ENCODE data around the gene DLG4.

The DLG4 gene

GRCh38 chr17:7242717-7243452, 23.2 kb upstream of the DLG4 start:
- TF ChIP-seq, protein P1, sequence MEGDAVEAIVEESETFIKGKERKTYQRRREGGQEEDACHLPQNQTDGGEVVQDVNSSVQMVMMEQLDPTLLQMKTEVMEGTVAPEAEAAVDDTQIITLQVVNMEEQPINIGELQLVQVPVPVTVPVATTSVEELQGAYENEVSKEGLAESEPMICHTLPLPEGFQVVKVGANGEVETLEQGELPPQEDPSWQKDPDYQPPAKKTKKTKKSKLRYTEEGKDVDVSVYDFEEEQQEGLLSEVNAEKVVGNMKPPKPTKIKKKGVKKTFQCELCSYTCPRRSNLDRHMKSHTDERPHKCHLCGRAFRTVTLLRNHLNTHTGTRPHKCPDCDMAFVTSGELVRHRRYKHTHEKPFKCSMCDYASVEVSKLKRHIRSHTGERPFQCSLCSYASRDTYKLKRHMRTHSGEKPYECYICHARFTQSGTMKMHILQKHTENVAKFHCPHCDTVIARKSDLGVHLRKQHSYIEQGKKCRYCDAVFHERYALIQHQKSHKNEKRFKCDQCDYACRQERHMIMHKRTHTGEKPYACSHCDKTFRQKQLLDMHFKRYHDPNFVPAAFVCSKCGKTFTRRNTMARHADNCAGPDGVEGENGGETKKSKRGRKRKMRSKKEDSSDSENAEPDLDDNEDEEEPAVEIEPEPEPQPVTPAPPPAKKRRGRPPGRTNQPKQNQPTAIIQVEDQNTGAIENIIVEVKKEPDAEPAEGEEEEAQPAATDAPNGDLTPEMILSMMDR (IDR thresholded peaks at IDR 0.05; ENCODE audit: low read depth, low read length, poor library complexity, severe bottlenecking): no peak
- TF ChIP-seq EZH2phosphoT487 (IDR thresholded peaks at IDR 0.05; ENCODE audit: borderline replicate concordance, low read length): no peak
- Histone ChIP-seq H3K4me2 (ENCODE audit: low read length) (peak overlapping the region; percentile 97), H3K9me3 (ENCODE audit: control insufficient read depth, insufficient read depth, low read length) (no peaks in the 10 kb centered on the region), H3K27ac (ENCODE audit: low read depth, low read length) (peak overlapping the region; percentile 78), H4K20me1 (ENCODE audit: control insufficient read depth, insufficient read depth, low read depth, low read length) (no peaks in the 10 kb centered on the region), H3K36me3 (ENCODE audit: control insufficient read depth, low read length) (peaks cover 58% of the 10 kb centered on the region), H3F3A (ENCODE audit: control insufficient read depth, insufficient read depth) (peaks cover 42% of the 10 kb centered on the region), H3K9me2 (replicated peaks; ENCODE audit: control insufficient read depth, low read length) (no peaks in the 10 kb centered on the region), H3K27me3 (ENCODE audit: control insufficient read depth, low read length) (no peaks in the 10 kb centered on the region), H3K79me2 (ENCODE audit: control insufficient read depth, low read length) (peaks cover 55% of the 10 kb centered on the region), H3K4me1 (ENCODE audit: control insufficient read depth, low read length) (peaks cover 28% of the 10 kb centered on the region), H3K4me3 (ENCODE audit: low read length) (peak overlapping the region; percentile 100)

DNA sequence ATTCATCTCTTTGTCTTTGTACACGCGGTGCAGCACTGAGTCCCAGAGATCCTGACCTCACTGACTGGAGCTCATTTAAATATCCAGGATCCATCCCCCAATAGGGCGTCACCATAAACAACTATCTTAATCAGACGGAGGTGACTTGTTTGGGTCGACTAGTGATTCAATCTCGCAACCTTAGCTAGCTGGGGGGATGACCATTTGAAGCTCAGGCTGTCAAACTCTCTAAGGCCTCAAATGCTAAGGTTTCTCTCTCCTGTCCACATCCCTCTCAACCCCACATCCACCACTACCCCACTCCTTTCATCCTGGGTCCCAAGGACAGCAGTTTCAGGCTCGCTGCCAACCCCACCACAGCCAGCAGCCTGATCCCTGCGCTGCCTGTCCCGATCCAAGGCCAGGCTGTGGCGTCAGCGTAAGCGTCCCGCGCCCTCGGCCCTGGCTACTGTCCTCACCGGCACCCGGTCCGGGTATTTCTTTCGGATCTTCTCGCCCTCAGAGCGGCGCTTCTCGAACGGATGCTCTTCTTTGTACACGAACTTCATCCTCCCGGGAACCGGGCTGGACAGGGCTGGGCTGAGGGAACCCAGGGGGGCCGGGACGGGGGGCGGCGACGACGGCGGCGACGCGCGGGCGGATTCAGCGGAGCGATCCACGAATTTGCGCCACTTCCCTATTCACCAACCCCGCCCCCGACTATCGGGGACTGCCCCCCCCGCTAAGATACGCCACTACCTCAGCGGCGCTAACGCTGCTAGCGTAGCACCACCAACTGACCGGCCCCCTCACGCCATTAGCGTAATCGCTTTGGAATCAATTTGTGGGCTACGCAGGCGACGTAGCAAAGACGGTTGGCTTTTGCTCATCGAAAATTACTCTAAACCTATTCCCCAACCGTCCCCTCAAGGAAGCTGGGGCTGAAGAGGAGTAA, 22.4 kb upstream of the DLG4 start, which contains the start of gene GABARAP:
GABARAP (minus strand) TSS at position 667 of the 934 bp plus-strand sequence; CDS start at position 548, 119 bp downstream.
- Histone ChIP-seq H3K9me3 (ENCODE audit: control insufficient read depth, insufficient read depth, low read length) (no peaks in the 10 kb centered on the region), H3K27me3 (ENCODE audit: control insufficient read depth, low read length) (no peaks in the 10 kb centered on the region), H3K36me3 (ENCODE audit: control insufficient read depth, low read length) (peaks cover 61% of the 10 kb centered on the region), H3K4me2 (ENCODE audit: low read length) (peak within 1 kb of the TSS; percentile 97), H3K79me2 (ENCODE audit: control insufficient read depth, low read length) (peaks cover 55% of the 10 kb centered on the region), H3K9me2 (replicated peaks; ENCODE audit: control insufficient read depth, low read length) (no peaks in the 10 kb centered on the region), H3F3A (ENCODE audit: control insufficient read depth, insufficient read depth) (peaks cover 48% of the 10 kb centered on the region), H3K27ac (ENCODE audit: low read depth, low read length) (peak within 1 kb of the TSS; percentile 78), H3K4me1 (ENCODE audit: control insufficient read depth, low read length) (peaks cover 34% of the 10 kb centered on the region), H3K4me3 (ENCODE audit: low read length) (peak within 1 kb of the TSS; percentile 100), H4K20me1 (ENCODE audit: control insufficient read depth, insufficient read depth, low read depth, low read length) (peaks cover 4% of the 10 kb centered on the region; the same call in 1 of the 2 replicates)
- TF ChIP-seq, protein P1 (IDR thresholded peaks at IDR 0.05; ENCODE audit: low read depth, low read length, poor library complexity, severe bottlenecking): no peak
- no peak for TF ChIP-seq EZH2phosphoT487 (IDR thresholded peaks at IDR 0.05; ENCODE audit: borderline replicate concordance, low read length)

- Histone ChIP-seq H3K4me2 (ENCODE audit: low read length) (peak overlapping the region; percentile 97), H3K9me2 (replicated peaks; ENCODE audit: control insufficient read depth, low read length) (no peaks in the 10 kb centered on the region), H3K9me3 (ENCODE audit: control insufficient read depth, insufficient read depth, low read length) (no peaks in the 10 kb centered on the region), H3K79me2 (ENCODE audit: control insufficient read depth, low read length) (peaks cover 55% of the 10 kb centered on the region), H3K27me3 (ENCODE audit: control insufficient read depth, low read length) (no peaks in the 10 kb centered on the region), H3F3A (ENCODE audit: control insufficient read depth, insufficient read depth) (peaks cover 49% of the 10 kb centered on the region), H3K4me3 (ENCODE audit: low read length) (peak overlapping the region; percentile 100), H4K20me1 (ENCODE audit: control insufficient read depth, insufficient read depth, low read depth, low read length) (peaks cover 8% of the 10 kb centered on the region; the same call in 1 of the 2 replicates), H3K36me3 (ENCODE audit: control insufficient read depth, low read length) (peaks cover 61% of the 10 kb centered on the region), H3K4me1 (ENCODE audit: control insufficient read depth, low read length) (peaks cover 42% of the 10 kb centered on the region), H3K27ac (ENCODE audit: low read depth, low read length) (peak overlapping the region; percentile 78)
- TF ChIP-seq, protein P1 (IDR thresholded peaks at IDR 0.05; ENCODE audit: low read depth, low read length, poor library complexity, severe bottlenecking): no peak
- TF ChIP-seq EZH2phosphoT487 (IDR thresholded peaks at IDR 0.05; ENCODE audit: borderline replicate concordance, low read length): no peak
Measured at GRCh38 chr17:7241090-7241733, 21.6 kb upstream of the DLG4 start.

All from DOHH2 (cell line).